Sigmoid colon (tissue), 4 donors: ENCODE measurements around the gene PTPN11.

Experiments used
- EP300 ChIP-seq, 4 donors: sonication (generic); formaldehyde crosslinking; IDR thresholded peaks; one replicate each; pipeline ENCODE4 v1.6.1; 2017; ENCODE audit warnings: antibody characterized with exemption in 4 of 4
- POLR2A ChIP-seq, 2 donors: fragments of 450-650 bp; IDR thresholded peaks; one replicate each; pipeline ENCODE4 v1.6.1; 2016; ENCODE audit warnings: antibody characterized with exemption in 2 of 2, mild to moderate bottlenecking in 2 of 2, moderate library complexity in 2 of 2
- TF ChIP-seq, protein P1 (sequence below), 4 experiments: fragments of 450-650 bp in 3 of 4; fragments of 200-600 bp in 1 of 4; IDR thresholded peaks; one replicate each; pipeline ENCODE4 v1.5.1; 2016 to 2019; ENCODE audit warnings: antibody characterized with exemption in 4 of 4, mild to moderate bottlenecking in 3 of 4, moderate library complexity in 2 of 4

DNA sequence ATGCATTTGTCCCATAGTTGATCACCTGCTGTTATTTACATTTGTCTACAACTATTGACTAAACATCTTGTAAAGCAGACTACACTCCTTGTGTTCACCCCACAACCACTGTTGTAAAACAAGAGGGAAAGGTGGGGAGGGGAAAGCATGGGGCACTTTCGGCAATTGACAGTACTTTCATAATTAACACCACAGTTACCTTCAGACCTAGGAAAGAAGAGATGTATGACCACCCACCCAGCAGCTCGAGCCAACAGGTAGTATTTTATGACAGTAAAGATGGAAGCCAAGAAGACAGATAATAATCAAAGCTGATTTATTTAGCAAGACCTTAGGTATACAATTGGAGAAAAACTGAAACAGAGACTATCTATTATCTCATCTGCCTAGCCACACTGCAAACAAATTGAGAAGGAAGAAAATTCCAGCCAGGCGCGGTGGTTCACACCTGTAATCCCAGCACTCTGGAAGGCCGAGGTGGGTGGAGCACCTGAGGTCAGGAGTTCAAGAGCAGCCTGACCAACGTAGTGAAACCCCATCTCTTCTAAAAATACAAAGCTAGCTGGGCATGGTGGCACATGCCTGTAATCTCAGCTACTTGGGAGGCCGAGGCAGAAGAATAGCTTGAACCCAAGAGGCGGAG, 47.8 kb upstream of the PTPN11 start:
- TF ChIP-seq, protein P1, sequence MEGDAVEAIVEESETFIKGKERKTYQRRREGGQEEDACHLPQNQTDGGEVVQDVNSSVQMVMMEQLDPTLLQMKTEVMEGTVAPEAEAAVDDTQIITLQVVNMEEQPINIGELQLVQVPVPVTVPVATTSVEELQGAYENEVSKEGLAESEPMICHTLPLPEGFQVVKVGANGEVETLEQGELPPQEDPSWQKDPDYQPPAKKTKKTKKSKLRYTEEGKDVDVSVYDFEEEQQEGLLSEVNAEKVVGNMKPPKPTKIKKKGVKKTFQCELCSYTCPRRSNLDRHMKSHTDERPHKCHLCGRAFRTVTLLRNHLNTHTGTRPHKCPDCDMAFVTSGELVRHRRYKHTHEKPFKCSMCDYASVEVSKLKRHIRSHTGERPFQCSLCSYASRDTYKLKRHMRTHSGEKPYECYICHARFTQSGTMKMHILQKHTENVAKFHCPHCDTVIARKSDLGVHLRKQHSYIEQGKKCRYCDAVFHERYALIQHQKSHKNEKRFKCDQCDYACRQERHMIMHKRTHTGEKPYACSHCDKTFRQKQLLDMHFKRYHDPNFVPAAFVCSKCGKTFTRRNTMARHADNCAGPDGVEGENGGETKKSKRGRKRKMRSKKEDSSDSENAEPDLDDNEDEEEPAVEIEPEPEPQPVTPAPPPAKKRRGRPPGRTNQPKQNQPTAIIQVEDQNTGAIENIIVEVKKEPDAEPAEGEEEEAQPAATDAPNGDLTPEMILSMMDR (IDR thresholded peaks at IDR 0.05) = no peak
- TF ChIP-seq POLR2A (IDR thresholded peaks at IDR 0.05) (no peak), EP300 (IDR thresholded peaks at IDR 0.05) (no peak)
